Gastrocnemius medialis (tissue), 4 donors: ENCODE measurements around the gene C22orf23. TPM values are rescaled to one million over a fixed set of nuclear protein-coding genes. Genes with fewer than 3 reads are reported as not detected.

Source experiments
- ATAC-seq, 2 donors: fragments of 150-250 bp; one replicate each; pipeline ENCODE4 v1.9.1; 2016
- DNase-seq, 2 donors: peaks; one replicate each; pipeline ENCODE4 v3.0.0-alpha.2; 2019
- H3K27ac ChIP-seq, 4 donors: fragments of 200-600 bp; sonication (generic); 1 replicate in 1 of 4; 2 replicates in 3 of 4; pipeline ENCODE4 v1.5.1; 2016 to 2018; ENCODE audit warnings: mild to moderate bottlenecking in 2 of 4, moderate library complexity in 1 of 4
- H3K27me3 ChIP-seq, 3 donors: fragments of 200-600 bp; sonication (generic) in 2 of 3; 1 replicate in 1 of 3; 2 replicates in 2 of 3; pipeline versions ENCODE4 v1.5.1 to v1.6.0; 2016 to 2019; ENCODE audit warnings: mild to moderate bottlenecking in 1 of 3, moderate library complexity in 1 of 3
- H3K36me3 ChIP-seq, 2 donors: fragments of 200-600 bp; sonication (generic) in 1 of 2; one replicate each; pipeline ENCODE4 v1.5.1; 2017 to 2018
- H3K4me1 ChIP-seq, 2 donors: fragments of 200-600 bp; sonication (generic) in 1 of 2; one replicate each; pipeline ENCODE4 v1.5.1; 2016 to 2017; ENCODE audit warnings: mild to moderate bottlenecking in 2 of 2
- H3K4me3 ChIP-seq, 4 donors: fragments of 200-600 bp; sonication (generic) in 3 of 4; 1 replicate in 1 of 4; 2 replicates in 3 of 4; pipeline ENCODE4 v1.5.1; 2016 to 2019; ENCODE audit warnings: mild to moderate bottlenecking in 2 of 4
- H3K9me3 ChIP-seq, 3 donors: fragments of 200-600 bp; sonication (generic) in 2 of 3; 1 replicate in 1 of 3; 2 replicates in 2 of 3; pipeline ENCODE4 v1.5.1; 2016 to 2019
- CTCF ChIP-seq, 5 experiments: fragments of 450-650 bp in 3 of 5; fragments of 200-600 bp in 2 of 5; sonication (generic) in 2 of 5; IDR thresholded peaks in 4 of 5; conservative IDR thresholded peaks in 1 of 5; 1 replicate in 4 of 5; 2 replicates in 1 of 5; pipeline ENCODE4 v1.5.1; 2016 to 2019; ENCODE audit warnings: antibody characterized with exemption in 5 of 5, mild to moderate bottlenecking in 3 of 5, moderate library complexity in 3 of 5
- POLR2A ChIP-seq, 2 donors: fragments of 450-650 bp; IDR thresholded peaks; one replicate each; pipeline ENCODE4 v1.6.1; 2017; ENCODE audit warnings: antibody characterized with exemption in 2 of 2, mild to moderate bottlenecking in 2 of 2, moderate library complexity in 2 of 2
- in situ Hi-C, 4 donors: fragments of 200-750 bp; cut with MboI; loops; one replicate each; pipeline versions ENCODE4 v1.15.0 to v1.8.0; 2017; ENCODE audit warnings: low sequenced_read_pairs in 4 of 4
- intact Hi-C: fragments of 100-400 bp; cut with DNase I; formaldehyde crosslinking; loops from one replicate; pipeline ENCODE4 v1.15.1; 2023; ENCODE audit warnings: low total_unique reads
- total RNA-seq, 4 donors: library from RNA; depleted of rRNA; stranded (reverse); fragments of >200 nt; gene quantifications; one replicate each; pipeline versions ENCODE4 v1.1.0 to v1.2.3, GENCODE V29; 2016

Gene C22orf23
- total RNA-seq, 4 donors from 2014 or later: 0.20 to 1.1 (median 0.35) TPM; not detected in 1

GRCh38 chr22:37929390-37929789, 24.0 kb downstream of the C22orf23 start:
- in situ Hi-C loops (no loop called here), intact Hi-C loops (no loop called here)
- TF ChIP-seq POLR2A (IDR thresholded peaks at IDR 0.05): no peak
- no peak for TF ChIP-seq CTCF (IDR thresholded peaks at IDR 0.05 in 4 of 5, conservative IDR thresholded peaks at IDR 0.05 in 1 of 5)
- Histone ChIP-seq H3K4me3 (no peak overlapping the region), H3K27ac (no peak overlapping the region), H3K9me3 (no peaks in the 10 kb centered on the region), H3K4me1 (peaks cover 11 to 12% of the 10 kb centered on the region in 2 donors), H3K27me3 (no peaks in the 10 kb centered on the region), H3K36me3 (peaks cover 0 to 44% of the 10 kb centered on the region in 2 donors)
- DNase-seq (no peak), ATAC-seq (no peak)

GRCh38 chr22:37927637-37927936, 25.8 kb downstream of the C22orf23 start:
- no peaks in the 10 kb centered on the region for H3K9me3 ChIP-seq
- H3K36me3 ChIP-seq: peaks cover 0 to 44% of the 10 kb centered on the region in 2 donors
- in situ Hi-C loops: no loop called here
- intact Hi-C loops: no loop called here
- H3K4me3 ChIP-seq: no peak overlapping the region
- H3K4me1 ChIP-seq: no peaks in the 10 kb centered on the region
- no peak for DNase-seq
- H3K27ac ChIP-seq: no peak overlapping the region
- no peak for ATAC-seq
- no peaks in the 10 kb centered on the region for H3K27me3 ChIP-seq
- TF ChIP-seq POLR2A (IDR thresholded peaks at IDR 0.05): no peak
- TF ChIP-seq CTCF (IDR thresholded peaks at IDR 0.05 in 4 of 5, conservative IDR thresholded peaks at IDR 0.05 in 1 of 5): no peak

DNA sequence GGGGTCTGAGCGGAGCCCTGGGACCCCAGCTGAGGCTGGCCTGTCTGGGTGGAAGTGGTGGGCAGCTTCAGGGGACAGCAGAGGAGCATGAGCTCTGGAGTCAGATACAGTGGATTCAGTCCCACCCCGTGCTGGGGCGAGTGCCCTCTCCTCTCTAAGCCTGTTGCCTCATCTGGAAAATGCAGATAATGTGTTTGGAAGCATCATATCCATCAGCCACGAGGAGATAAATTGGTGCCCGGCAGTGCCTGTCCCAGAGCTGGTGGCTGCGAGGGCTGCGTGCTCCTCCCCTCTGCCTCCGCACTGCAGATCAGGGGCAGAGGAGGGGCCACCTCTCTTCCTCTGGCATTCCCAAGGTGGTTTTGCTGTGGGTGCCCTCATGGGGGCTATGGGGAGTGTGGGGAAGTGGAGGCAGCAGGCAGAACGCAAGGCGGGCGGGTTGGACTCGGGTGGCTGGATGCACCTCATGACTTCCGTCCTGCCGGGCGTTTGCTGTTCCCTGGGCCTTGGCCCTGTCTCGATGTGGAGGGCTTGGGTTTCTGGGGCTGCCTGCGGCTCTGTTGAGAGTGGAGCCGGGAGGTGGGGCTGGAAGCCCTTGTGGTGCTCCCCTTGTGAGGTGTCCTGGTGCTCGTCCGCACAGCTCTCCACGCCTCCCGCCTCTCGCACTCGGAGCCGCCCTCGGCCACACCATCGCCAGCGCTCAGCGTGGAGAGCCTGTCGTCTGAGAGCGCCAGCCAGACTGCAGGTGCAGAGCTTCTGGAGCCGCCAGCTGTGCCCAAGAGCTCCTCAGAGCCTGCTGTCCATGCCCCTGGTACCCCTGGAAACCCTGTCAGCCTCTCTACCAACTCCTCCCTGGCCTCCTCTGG, 26.4 kb downstream of the C22orf23 start:
- no peak overlapping the region for H3K4me3 ChIP-seq
- intact Hi-C loops: no loop called here
- DNase-seq (no peak), ATAC-seq (no peak)
- no peaks in the 10 kb centered on the region for H3K27me3 ChIP-seq
- peaks cover 0 to 44% of the 10 kb centered on the region in 2 donors for H3K36me3 ChIP-seq
- in situ Hi-C loops: no loop called here
- H3K27ac ChIP-seq: no peak overlapping the region
- H3K4me1 ChIP-seq: no peaks in the 10 kb centered on the region
- H3K9me3 ChIP-seq: no peaks in the 10 kb centered on the region
- TF ChIP-seq POLR2A (IDR thresholded peaks at IDR 0.05) (no peak), CTCF (IDR thresholded peaks at IDR 0.05 in 4 of 5, conservative IDR thresholded peaks at IDR 0.05 in 1 of 5) (no peak)

DNA sequence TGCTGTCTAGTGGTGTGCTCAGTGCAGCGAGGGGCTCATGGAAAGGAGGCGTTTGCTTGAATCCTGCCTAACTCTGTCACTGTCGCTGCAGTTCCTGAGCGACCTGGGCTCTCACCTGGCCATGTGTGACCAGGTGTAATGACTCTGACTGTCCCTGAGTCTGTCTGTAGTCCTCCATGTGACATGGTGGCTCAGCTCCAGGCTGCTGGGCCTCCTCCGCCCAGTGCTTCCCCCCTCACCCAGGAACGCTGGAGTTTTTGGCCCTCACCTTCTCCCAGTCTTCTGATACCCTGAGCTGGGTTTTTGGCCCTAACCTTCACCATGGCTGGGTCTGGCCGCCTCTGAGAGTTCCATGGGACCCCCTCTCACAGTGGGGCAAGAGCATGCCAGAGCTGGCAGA, 27.0 kb downstream of the C22orf23 start:
- in situ Hi-C loops (no loop called here), intact Hi-C loops (no loop called here)
- no peaks in the 10 kb centered on the region for H3K4me1 ChIP-seq
- DNase-seq (no peak), ATAC-seq (no peak)
- no peak for TF ChIP-seq POLR2A (IDR thresholded peaks at IDR 0.05)
- no peak for TF ChIP-seq CTCF (IDR thresholded peaks at IDR 0.05 in 4 of 5, conservative IDR thresholded peaks at IDR 0.05 in 1 of 5)
- no peak overlapping the region for H3K4me3 ChIP-seq
- peaks cover 0 to 44% of the 10 kb centered on the region in 2 donors for H3K36me3 ChIP-seq
- H3K27me3 ChIP-seq: no peaks in the 10 kb centered on the region
- no peak overlapping the region for H3K27ac ChIP-seq
- no peaks in the 10 kb centered on the region for H3K9me3 ChIP-seq
